Epithelial cell of proximal tubule (primary cell): ENCODE measurements around the gene STX1A. TPM values are rescaled to one million over a fixed set of nuclear protein-coding genes. Genes with fewer than 3 reads are reported as not detected.

Experiments used
- DNase-seq: peaks from one replicate; pipeline ENCODE4 v3.0.0-alpha.2; 2011; ENCODE audit warnings: low read depth
- H3K4me3 ChIP-seq: 2 replicates; pipeline ENCODE4 v1.5.1; 2011; ENCODE audit warnings: low read depth, mild to moderate bottlenecking, low read length
- total RNA-seq: library from RNA; depleted of rRNA; stranded (reverse); fragments of >200 nt; gene quantifications from 2 replicates; pipeline ENCODE4 v1.2.3, GENCODE V29; 2015
- TF ChIP-seq, protein P1 (sequence below): conservative IDR thresholded peaks from 2 replicates; pipeline ENCODE4 v1.5.1; 2012; ENCODE audit warnings: low read depth, mild to moderate bottlenecking, low read length

STX1A gene
- total RNA-seq, 1 donor from 2014 or later = 22.4 TPM

GRCh38 chr7:73749931-73750776 is 30.7 kb upstream of the STX1A start:
- TF ChIP-seq, protein P1, sequence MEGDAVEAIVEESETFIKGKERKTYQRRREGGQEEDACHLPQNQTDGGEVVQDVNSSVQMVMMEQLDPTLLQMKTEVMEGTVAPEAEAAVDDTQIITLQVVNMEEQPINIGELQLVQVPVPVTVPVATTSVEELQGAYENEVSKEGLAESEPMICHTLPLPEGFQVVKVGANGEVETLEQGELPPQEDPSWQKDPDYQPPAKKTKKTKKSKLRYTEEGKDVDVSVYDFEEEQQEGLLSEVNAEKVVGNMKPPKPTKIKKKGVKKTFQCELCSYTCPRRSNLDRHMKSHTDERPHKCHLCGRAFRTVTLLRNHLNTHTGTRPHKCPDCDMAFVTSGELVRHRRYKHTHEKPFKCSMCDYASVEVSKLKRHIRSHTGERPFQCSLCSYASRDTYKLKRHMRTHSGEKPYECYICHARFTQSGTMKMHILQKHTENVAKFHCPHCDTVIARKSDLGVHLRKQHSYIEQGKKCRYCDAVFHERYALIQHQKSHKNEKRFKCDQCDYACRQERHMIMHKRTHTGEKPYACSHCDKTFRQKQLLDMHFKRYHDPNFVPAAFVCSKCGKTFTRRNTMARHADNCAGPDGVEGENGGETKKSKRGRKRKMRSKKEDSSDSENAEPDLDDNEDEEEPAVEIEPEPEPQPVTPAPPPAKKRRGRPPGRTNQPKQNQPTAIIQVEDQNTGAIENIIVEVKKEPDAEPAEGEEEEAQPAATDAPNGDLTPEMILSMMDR = no peak
- DNase-seq = no peak
- H3K4me3 ChIP-seq = no peak overlapping the region

- no peak for DNase-seq
- no peak overlapping the region for H3K4me3 ChIP-seq
- TF ChIP-seq, protein P1 = no peak
These were observed 26.9 kb upstream of the STX1A start for GRCh38 chr7:73746378-73746777.

- TF ChIP-seq, protein P1 = peak; percentile 5
- DNase-seq = peak; percentile 78
- peak overlapping the region; percentile 25 for H3K4me3 ChIP-seq
These were observed 23.5 kb upstream of the STX1A start for GRCh38 chr7:73742753-73743641.

DNA sequence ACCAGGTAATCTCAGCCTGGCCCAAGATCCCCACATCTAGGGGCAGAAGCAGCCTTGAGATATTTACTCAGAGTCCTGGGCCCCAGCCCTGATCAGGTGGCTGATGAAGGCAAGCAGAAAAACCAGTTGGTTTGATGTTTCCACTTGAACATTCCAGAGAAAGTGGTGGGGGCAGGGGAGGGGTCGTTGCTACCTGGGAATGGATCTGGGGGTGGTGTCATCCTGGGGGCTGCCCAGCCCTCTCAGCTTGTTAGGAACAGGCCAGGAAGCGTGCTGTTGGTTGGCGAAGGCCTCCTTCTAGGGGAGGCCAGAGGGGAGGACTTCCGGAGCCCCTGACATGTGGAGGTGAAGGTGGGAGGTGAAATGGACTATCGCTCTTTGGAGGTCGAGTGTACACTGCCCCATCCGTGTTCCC is 22.9 kb upstream of the STX1A start:
- DNase-seq = no peak

DNA sequence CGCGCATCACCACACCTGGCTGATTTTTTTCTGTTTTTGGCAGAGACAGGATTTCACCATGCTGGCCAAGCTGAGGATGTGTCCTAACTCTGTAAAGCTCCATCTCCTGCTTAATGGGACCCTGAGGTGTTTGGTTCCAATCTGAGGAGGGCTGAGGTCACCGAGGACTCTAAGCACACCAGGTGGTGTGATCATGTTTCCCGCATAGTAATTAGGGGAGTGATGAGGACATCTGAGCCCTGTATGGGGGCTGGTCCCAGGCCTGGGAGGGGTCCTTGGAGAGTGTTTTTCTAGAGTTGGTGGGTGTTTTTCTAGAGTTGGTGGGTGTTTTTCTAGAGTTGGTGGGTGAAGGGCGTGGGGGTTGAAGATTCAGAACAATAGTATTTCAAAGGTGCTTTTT is 22.1 kb upstream of the STX1A start:
- DNase-seq = no peak
- TF ChIP-seq, protein P1 = no peak

More for the DNA sequence above, 22.9 kb upstream of the STX1A start:
- TF ChIP-seq, protein P1 = no peak
- H3K4me3 ChIP-seq = peak overlapping the region; percentile 25

GRCh38 chr7:73740771-73741170 is 21.3 kb upstream of the STX1A start:
- H3K4me3 ChIP-seq = no peak overlapping the region
- TF ChIP-seq, protein P1 = no peak
- no peak for DNase-seq

More for the DNA sequence above, 22.1 kb upstream of the STX1A start:
- no peak overlapping the region for H3K4me3 ChIP-seq
